Left lung (tissue), 10 donors: ENCODE measurements around the gene CTSH. TPM values are rescaled to one million over a fixed set of nuclear protein-coding genes. Genes with fewer than 3 reads are reported as not detected.
"Not testable (repeated sequence)": the region's sequence is repeated elsewhere in the genome, so short reads cannot be mapped to it uniquely, and the experiment has no call there.

ENCODE experiments used
- ATAC-seq: fragments of 200-7000 bp; cut with Tn5 transposase; one replicate; pipeline ENCODE4 v1.9.1; 2020; ENCODE audit warnings: moderate library complexity
- DNase-seq, 4 donors: peaks; one replicate each; pipeline ENCODE4 v3.0.0-alpha.2; 2013 to 2020
- H3K27ac ChIP-seq, 2 donors: fragments of 200-600 bp; sonication (generic) in 1 of 2; one replicate each; pipeline versions ENCODE4 v1.5.0 to v1.8.0; 2020 to 2021
- H3K27me3 ChIP-seq, 2 donors: fragments of 200-600 bp; sonication (generic) in 1 of 2; one replicate each; pipeline versions ENCODE4 v1.5.0 to v1.8.0; 2020 to 2021
- H3K36me3 ChIP-seq, 2 donors: fragments of 200-600 bp; sonication (generic) in 1 of 2; one replicate each; pipeline versions ENCODE4 v1.5.0 to v1.8.0; 2020 to 2021
- H3K4me1 ChIP-seq, 2 donors: fragments of 200-600 bp; one replicate each; pipeline ENCODE4 v1.8.0; 2021
- H3K4me3 ChIP-seq, 2 donors: fragments of 200-600 bp; sonication (generic) in 1 of 2; one replicate each; pipeline versions ENCODE4 v1.5.0 to v1.8.0; 2020 to 2021; ENCODE audit warnings: mild to moderate bottlenecking in 1 of 2
- H3K9me3 ChIP-seq, 2 donors: fragments of 200-600 bp; sonication (generic) in 1 of 2; one replicate each; pipeline versions ENCODE4 v1.5.0 to v1.8.0; 2020 to 2021
- CTCF ChIP-seq, 2 donors: fragments of 200-600 bp; sonication (generic) in 1 of 2; IDR thresholded peaks; one replicate each; pipeline versions ENCODE4 v1.5.0 to v1.8.0; 2021; ENCODE audit warnings: antibody characterized with exemption in 2 of 2
- intact Hi-C, 2 donors: fragments of 100-400 bp; cut with DNase I; formaldehyde crosslinking; loops; one replicate each; pipeline versions ENCODE4 v1.11.2 to v1.14.2; 2022
- polyA plus RNA-seq, 6 donors: library from polyadenylated mRNA; unstranded; fragments of 120-200 nt; gene quantifications; one replicate each; pipeline ENCODE4 v1.2.1, GENCODE V29; 2013; ENCODE audit not compliant: insufficient read length in 6 of 6
- total RNA-seq, 2 donors: library from RNA; stranded (reverse); fragmentation: NEBNext Ultra II Directional; extraction: Animal tissue kit (Norgen Biotek cat#: 25700); gene quantifications; one replicate each; pipeline ENCODE4 v1.2.1, GENCODE V29; 2021
- donor health status: DM: no; HTN: yes; CAD: no.
- donor health status: DM: no; HTN: no; CAD: no.

The CTSH gene
- total and polyA plus RNA-seq, 8 donors: 97.5 to 1,298 (median 234) TPM

GRCh38 chr15:78880813-78881212 lies 64.0 kb downstream of the CTSH start:
- TF ChIP-seq CTCF (IDR thresholded peaks at IDR 0.05): no peak
- Histone ChIP-seq H3K4me3 (no peak overlapping the region), H3K27ac (no peak overlapping the region), H3K27me3 (no peaks in the 10 kb centered on the region), H3K4me1 (peaks cover 31 to 78% of the 10 kb centered on the region in 2 donors), H3K9me3 (no peaks in the 10 kb centered on the region), H3K36me3 (peaks cover 0 to 54% of the 10 kb centered on the region in 2 donors)
- DNase-seq: no peak
- intact Hi-C loops: no loop called here
- ATAC-seq: no peak

- TF ChIP-seq CTCF (IDR thresholded peaks at IDR 0.05): no peak
- peaks cover 0 to 48% of the 10 kb centered on the region in 2 donors for H3K36me3 ChIP-seq
Measured at GRCh38 chr15:78880242-78880533, 64.7 kb downstream of the CTSH start.

GRCh38 chr15:78879517-78880241 lies 65.2 kb downstream of the CTSH start:
- no peak for ATAC-seq
- no peak overlapping the region for H3K27ac ChIP-seq
- peaks cover 40 to 87% of the 10 kb centered on the region in 2 donors for H3K4me1 ChIP-seq
- no peaks in the 10 kb centered on the region for H3K27me3 ChIP-seq
- H3K4me3 ChIP-seq: no peak overlapping the region
- H3K9me3 ChIP-seq: no peaks in the 10 kb centered on the region
- peaks cover 0 to 44% of the 10 kb centered on the region in 2 donors for H3K36me3 ChIP-seq
- no peak for DNase-seq
- no peak for TF ChIP-seq CTCF (IDR thresholded peaks at IDR 0.05)
- intact Hi-C loops: no loop called here

More at GRCh38 chr15:78880242-78880533, 64.7 kb downstream of the CTSH start:
- ATAC-seq (no peak), DNase-seq (no peak)
- intact Hi-C loops: no loop called here
- H3K27ac ChIP-seq: no peak overlapping the region
- no peak overlapping the region for H3K4me3 ChIP-seq
- H3K4me1 ChIP-seq: peaks cover 37 to 84% of the 10 kb centered on the region in 2 donors
- no peaks in the 10 kb centered on the region for H3K27me3 ChIP-seq
- no peaks in the 10 kb centered on the region for H3K9me3 ChIP-seq

GRCh38 chr15:78878356-78878755 lies 66.5 kb downstream of the CTSH start:
- intact Hi-C loops: no loop called here
- H3K27ac ChIP-seq: no peak overlapping the region
- H3K27me3 ChIP-seq: no peaks in the 10 kb centered on the region
- H3K36me3 ChIP-seq: peaks cover 0 to 34% of the 10 kb centered on the region in 2 donors
- H3K4me1 ChIP-seq: peaks cover 40 to 83% of the 10 kb centered on the region in 2 donors
- TF ChIP-seq CTCF (IDR thresholded peaks at IDR 0.05): no peak
- no peaks in the 10 kb centered on the region for H3K9me3 ChIP-seq
- ATAC-seq (no peak), DNase-seq (no peak)
- no peak overlapping the region for H3K4me3 ChIP-seq

- intact Hi-C loops, H3K9me3 ChIP-seq, DNase-seq, H3K27me3 ChIP-seq, H3K27ac ChIP-seq, ATAC-seq, H3K4me3 ChIP-seq: not testable (repeated sequence)
- Histone ChIP-seq H3K36me3 (peaks cover 0 to 20% of the 10 kb centered on the region in 2 donors), H3K4me1 (peaks cover 40 to 79% of the 10 kb centered on the region in 2 donors)
Measured at GRCh38 chr15:78876954-78877353, 67.9 kb downstream of the CTSH start.
